ENCODE results near the gene MCOLN1. TPM values are rescaled to one million over a fixed set of nuclear protein-coding genes. Genes with fewer than 3 reads are reported as not detected.

Gene MCOLN1
- total and polyA plus RNA-seq, 2 of the 4 experiments (the other 2 are of a cell fraction) = 3.4 to 19.6 TPM

GRCh38 chr19:7539827-7540425, 17.5 kb downstream of the MCOLN1 start:
- no peak overlapping the region for H3K23ac ChIP-seq (ENCODE audit: low read depth, low read length)
- H4K20me1 ChIP-seq (ENCODE audit: insufficient read depth, low read length) = no peaks in the 10 kb centered on the region
- no peak overlapping the region for H4K91ac ChIP-seq (ENCODE audit: insufficient read depth, low read depth, low read length)
- no peak overlapping the region for H2BK20ac ChIP-seq (ENCODE audit: low read depth, low read length)
- CTCF ChIA-PET = no interaction called here
- no peak overlapping the region for H3K18ac ChIP-seq (ENCODE audit: low read depth, low read length)
- H4K5ac ChIP-seq (ENCODE audit: low read depth, low read length) = no peak overlapping the region
- no peak overlapping the region for H2AK9ac ChIP-seq (replicated peaks; ENCODE audit: low read depth, low read length, poor library complexity)
- peaks cover 11% of the 10 kb centered on the region in 2 experiments; a peak in 2 of 4 replicates for H3K79me1 ChIP-seq (ENCODE audit: low read depth in 1 of 2, low read length in 2 of 2)
- H3K27me3 ChIP-seq (ENCODE audit: control insufficient read depth, insufficient read depth, low read length) = no peaks in the 10 kb centered on the region
- ATAC-seq (ENCODE audit: low read depth) (no peak), DNase-seq (no peak)
- H3K36me3 ChIP-seq (ENCODE audit: control insufficient read depth, insufficient read depth, low read length) = peaks cover 38% of the 10 kb centered on the region
- dilution Hi-C loops (cut with HindIII; ENCODE audit: low sequenced_read_pairs, unreplicated experiment) = no loop called here
- H3K9me1 ChIP-seq (ENCODE audit: insufficient read depth, low read length) = peaks cover 3% of the 10 kb centered on the region; the same call in 1 of the 2 replicates
- no peak overlapping the region for H3K14ac ChIP-seq (replicated peaks; ENCODE audit: low read depth, low read length)
- TF ChIP-seq MXI1 (IDR thresholded peaks at IDR 0.05; ENCODE audit: borderline replicate concordance, low read depth, low read length) = no peak
- TF ChIP-seq MAFK (IDR thresholded peaks at IDR 0.05; ENCODE audit: low read depth, low read length) = no peak
- no peak for TF ChIP-seq POLR2A (IDR thresholded peaks at IDR 0.05; ENCODE audit: low read depth, low read length)
- TF ChIP-seq RFX5 (IDR thresholded peaks at IDR 0.05; ENCODE audit: low read depth, low read length) = no peak
- TF ChIP-seq CHD1 (IDR thresholded peaks at IDR 0.05; ENCODE audit: low read depth, low read length) = no peak
- 93% methylated on average over 7 of the region's 28 CpGs; no CpG with 5 or more reads in 1 of the 2 experiments for whole genome bisulfite sequencing, 2 experiments (ENCODE audit: extremely low coverage in 2 of 2, insufficient read length in 1 of 2)
- no peak overlapping the region for H3K27ac ChIP-seq (ENCODE audit: insufficient read depth, low read length)
- H3K9me3 ChIP-seq (ENCODE audit: control insufficient read depth, insufficient read depth, low read length) = no peaks in the 10 kb centered on the region
- no peak overlapping the region for H3K56ac ChIP-seq (ENCODE audit: extremely low read depth, insufficient read depth, low read length)
- peaks cover 3% of the 10 kb centered on the region; the same call in 1 of the 2 replicates for H3K4me1 ChIP-seq (ENCODE audit: control insufficient read depth, insufficient read depth, low read length)
- H2BK120ac ChIP-seq (ENCODE audit: low read depth, low read length) = no peak overlapping the region
- H4K8ac ChIP-seq (ENCODE audit: low read depth in 2 of 2, low read length in 2 of 2) = no peak overlapping the region
- no peak overlapping the region for H3K4me2 ChIP-seq (ENCODE audit: low read depth, low read length)
- H2BK5ac ChIP-seq (ENCODE audit: low read depth, low read length, poor library complexity, severe bottlenecking) = no peak overlapping the region
- H3K4ac ChIP-seq (ENCODE audit: low read depth, low read length) = no peak overlapping the region
- BruUV-seq (replicated peaks) = no TSS peak
- H2BK15ac ChIP-seq (ENCODE audit: low read depth, low read length) = no peak overlapping the region
- in situ Hi-C loops (cut with MboI; ENCODE audit: low sequenced_read_pairs) = no loop called here
- POLR2A ChIA-PET (ENCODE audit: unreplicated experiment) = no interaction called here
- H2AFZ ChIP-seq (replicated peaks; ENCODE audit: low read length, poor library complexity) = no peak overlapping the region
- H3K4me3 ChIP-seq (ENCODE audit: insufficient read depth, low read depth, low read length) = no peak overlapping the region
- H2AK5ac ChIP-seq (ENCODE audit: low read depth, low read length) = no peak overlapping the region
- intact Hi-C loops (cut with micrococcal nuclease) = no loop called here
- no peak overlapping the region for H3K9ac ChIP-seq (ENCODE audit: low read depth, low read length)

All from IMR-90 (cell line).